ENCODE results near the gene ACSL1. TPM values are rescaled to one million over a fixed set of nuclear protein-coding genes. Genes with fewer than 3 reads are reported as not detected.
A peak's percentile ranks its signal among the peaks of the same experiment; 100 is the strongest.

The ACSL1 gene
- total RNA-seq, 1 experiment from 2014 or later, result 3.5 TPM

GRCh38 chr4:184815046-184815877, 10.5 kb downstream of the ACSL1 start:
- Histone ChIP-seq H2BK15ac (ENCODE audit: low read depth, low read length) (no peak overlapping the region), H2AFZ (ENCODE audit: low read length) (no peak overlapping the region), H3K79me1 (ENCODE audit: insufficient read depth, low read depth, low read length, poor library complexity, severe bottlenecking) (no peaks in the 10 kb centered on the region), H3K23ac (ENCODE audit: insufficient read length, low read depth, low read length) (no peak overlapping the region), H4K20me1 (ENCODE audit: control insufficient read depth, insufficient read depth, insufficient read length) (no peaks in the 10 kb centered on the region), H3K9me3 (ENCODE audit: control insufficient read depth, low read depth, low read length) (no peaks in the 10 kb centered on the region), H3K4ac (ENCODE audit: low read depth, low read length) (no peak overlapping the region), H3K4me1 (ENCODE audit: insufficient read depth, low read length) (no peaks in the 10 kb centered on the region), H2BK120ac (ENCODE audit: low read depth, low read length, poor library complexity, severe bottlenecking) (no peak overlapping the region), H3K23me2 (ENCODE audit: insufficient read length, low read depth, low read length, poor library complexity, severe bottlenecking) (no peaks in the 10 kb centered on the region), H2BK5ac (ENCODE audit: insufficient read length, low read length) (no peak overlapping the region), H3K27ac (ENCODE audit: insufficient read length, low read depth, low read length) (no peak overlapping the region), H3K9ac (ENCODE audit: extremely low read depth, insufficient read length, low read length) (no peak overlapping the region), H4K8ac (replicated peaks; ENCODE audit: insufficient read length, low read depth, low read length) (no peak overlapping the region), H4K91ac (ENCODE audit: insufficient read length, low read depth, low read length) (no peak overlapping the region), H2AK5ac (ENCODE audit: insufficient read length, low read length) (no peak overlapping the region), H3K27me3 (ENCODE audit: insufficient read depth, low read length) (no peaks in the 10 kb centered on the region), H3T11ph (ENCODE audit: low read length) (no peak overlapping the region), H4K5ac (ENCODE audit: insufficient read length, low read depth, low read length) (no peak overlapping the region), H3K56ac (ENCODE audit: insufficient read length, low read depth, low read length) (no peak overlapping the region), H3K4me2 (ENCODE audit: insufficient read depth, insufficient read length, low read length) (no peak overlapping the region), H2BK20ac (ENCODE audit: low read depth, low read length, poor library complexity, severe bottlenecking) (no peak overlapping the region), H3K14ac (ENCODE audit: insufficient read depth, low read length) (no peak overlapping the region; the same call in 1 of the 2 replicates), H3K79me2 (ENCODE audit: insufficient read depth, low read length) (no peaks in the 10 kb centered on the region; the same call in 1 of the 2 replicates), H3K18ac (ENCODE audit: insufficient read length, low read depth, low read length) (no peak overlapping the region), H2BK12ac (ENCODE audit: insufficient read length, low read depth, low read length) (no peak overlapping the region)
- DNase-seq, result peak; percentile 40
- no peak overlapping the region for H3K27ac Mint-ChIP-seq
- H3K4me3 Mint-ChIP-seq, result no peak overlapping the region
- peaks cover 9 to 12% of the 10 kb centered on the region in 2 experiments for H3K4me1 Mint-ChIP-seq
- no peaks in the 10 kb centered on the region for H3K9me3 Mint-ChIP-seq
- peaks cover 19% of the 10 kb centered on the region for H3K27me3 Mint-ChIP-seq (ENCODE audit: low read depth)
- WGBS (ENCODE audit: extremely low coverage, insufficient read length, low lambda C conversion rate), result no CpG with 5 or more reads among the region's 11 CpGs
- H3K36me3 Mint-ChIP-seq (ENCODE audit: insufficient read depth in 1 of 3, low read depth in 3 of 3), result no peaks in the 10 kb centered on the region
- no peak for TF ChIP-seq CTCF (conservative IDR thresholded peaks at IDR 0.05)
